Right lobe of liver (tissue), 4 donors: ENCODE results near the gene TMEM240.

Experiments
- POLR2A ChIP-seq: fragments of 450-650 bp; IDR thresholded peaks from one replicate; pipeline ENCODE4 v1.6.1; 2017; ENCODE audit warnings: antibody characterized with exemption, mild to moderate bottlenecking
- TF ChIP-seq, protein P1 (sequence below), 4 donors: fragments of 200-600 bp in 3 of 4; fragments of 450-650 bp in 1 of 4; IDR thresholded peaks; one replicate each; pipeline versions ENCODE4 v1.5.1 to v1.8.0; 2016 to 2022; ENCODE audit warnings: antibody characterized with exemption in 4 of 4, mild to moderate bottlenecking in 2 of 4
- donor health status: DM: no; HTN: no; CAD: no.
- donor health status: DM: no; HTN: no; CAD: no.
- donor health status: DM: no; HTN: yes; CAD: no.

DNA sequence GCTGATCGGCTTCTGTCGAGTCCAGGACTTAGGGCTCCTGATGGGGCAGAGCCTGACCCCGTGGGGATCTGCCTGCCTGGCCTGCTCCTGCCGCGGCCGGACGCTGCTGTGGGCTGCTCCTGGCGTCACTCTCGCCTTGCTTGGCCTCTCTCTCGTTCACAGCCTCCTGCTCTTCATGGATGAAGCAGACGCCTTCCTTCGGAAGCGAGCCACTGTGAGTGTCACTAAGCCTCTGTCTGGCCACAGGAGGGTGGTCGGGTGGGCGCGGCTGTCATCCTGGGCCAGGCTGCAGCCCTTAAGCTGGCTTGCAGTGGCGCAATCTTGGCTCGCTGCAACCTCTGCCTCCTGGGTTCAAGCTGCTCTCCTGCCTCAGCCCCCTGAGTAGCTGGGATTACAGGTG is 52.7 kb downstream of the TMEM240 start:
- TF ChIP-seq, protein P1, sequence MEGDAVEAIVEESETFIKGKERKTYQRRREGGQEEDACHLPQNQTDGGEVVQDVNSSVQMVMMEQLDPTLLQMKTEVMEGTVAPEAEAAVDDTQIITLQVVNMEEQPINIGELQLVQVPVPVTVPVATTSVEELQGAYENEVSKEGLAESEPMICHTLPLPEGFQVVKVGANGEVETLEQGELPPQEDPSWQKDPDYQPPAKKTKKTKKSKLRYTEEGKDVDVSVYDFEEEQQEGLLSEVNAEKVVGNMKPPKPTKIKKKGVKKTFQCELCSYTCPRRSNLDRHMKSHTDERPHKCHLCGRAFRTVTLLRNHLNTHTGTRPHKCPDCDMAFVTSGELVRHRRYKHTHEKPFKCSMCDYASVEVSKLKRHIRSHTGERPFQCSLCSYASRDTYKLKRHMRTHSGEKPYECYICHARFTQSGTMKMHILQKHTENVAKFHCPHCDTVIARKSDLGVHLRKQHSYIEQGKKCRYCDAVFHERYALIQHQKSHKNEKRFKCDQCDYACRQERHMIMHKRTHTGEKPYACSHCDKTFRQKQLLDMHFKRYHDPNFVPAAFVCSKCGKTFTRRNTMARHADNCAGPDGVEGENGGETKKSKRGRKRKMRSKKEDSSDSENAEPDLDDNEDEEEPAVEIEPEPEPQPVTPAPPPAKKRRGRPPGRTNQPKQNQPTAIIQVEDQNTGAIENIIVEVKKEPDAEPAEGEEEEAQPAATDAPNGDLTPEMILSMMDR (IDR thresholded peaks at IDR 0.05), result no peak
- no peak for TF ChIP-seq POLR2A
